GM12873 (cell line): ENCODE measurements around the gene ZSWIM1.

Experiments
- CTCF ChIP-seq: IDR thresholded peaks from 2 replicates; pipeline ENCODE4 v1.5.1; 2012; ENCODE audit warnings: low read depth, mild to moderate bottlenecking, moderate library complexity, low read length, control low read depth; ENCODE audit not compliant: insufficient read depth; ENCODE audit errors: missing control alignments

Gene ZSWIM1

GRCh38 chr20:45927071-45927878, 46.2 kb downstream of the ZSWIM1 start:
- no peak for TF ChIP-seq CTCF

- TF ChIP-seq CTCF: peak; percentile 48
Observed at GRCh38 chr20:45933266-45934045, 52.4 kb downstream of the ZSWIM1 start.

- no peak for TF ChIP-seq CTCF
Observed at GRCh38 chr20:45934046-45934585, 53.1 kb downstream of the ZSWIM1 start.
